Endothelial cell (in vitro differentiated cells): ENCODE measurements around the gene STAM. TPM values are rescaled to one million over a fixed set of nuclear protein-coding genes. Genes with fewer than 3 reads are reported as not detected.

ENCODE experiments used
- DNase-seq: peaks from one replicate; pipeline ENCODE4 v3.0.0; 2021; ENCODE audit warnings: low spot score
- H3K27ac Mint-ChIP-seq: one replicate; pipeline ENCODE4 v1.8.0; 2021; ENCODE audit warnings: mixed read lengths, inconsistent platforms; ENCODE audit not compliant: unreplicated experiment
- H3K27me3 Mint-ChIP-seq: one replicate; pipeline ENCODE4 v1.8.0; 2021; ENCODE audit warnings: mild to moderate bottlenecking, moderate library complexity, mixed read lengths, inconsistent platforms; ENCODE audit not compliant: unreplicated experiment
- H3K36me3 Mint-ChIP-seq: one replicate; pipeline ENCODE4 v1.8.0; 2021; ENCODE audit warnings: mild to moderate bottlenecking, low read depth, mixed read lengths, inconsistent platforms; ENCODE audit not compliant: unreplicated experiment
- H3K4me1 Mint-ChIP-seq: one replicate; pipeline ENCODE4 v1.8.0; 2021; ENCODE audit warnings: mild to moderate bottlenecking, mixed read lengths, inconsistent platforms; ENCODE audit not compliant: unreplicated experiment
- H3K4me3 Mint-ChIP-seq: one replicate; pipeline ENCODE4 v1.8.0; 2021; ENCODE audit warnings: mild to moderate bottlenecking, mixed read lengths, inconsistent platforms; ENCODE audit not compliant: unreplicated experiment
- H3K9me3 Mint-ChIP-seq: one replicate; pipeline ENCODE4 v1.8.0; 2021; ENCODE audit warnings: mixed read lengths, inconsistent platforms; ENCODE audit not compliant: unreplicated experiment
- total RNA-seq: library from RNA; stranded (reverse); fragmentation: NEBNext Ultra II Directional; extraction: Animal tissue kit (Norgen Biotek cat#: 25700); gene quantifications from one replicate; pipeline ENCODE4 v1.2.1, GENCODE V29; 2021; ENCODE audit not compliant: unreplicated experiment
- TF ChIP-seq, protein P1 (sequence below): fragments of 200-600 bp; sonication (generic); IDR thresholded peaks from one replicate; pipeline ENCODE4 v1.5.0; 2021; ENCODE audit warnings: antibody characterized with exemption; ENCODE audit not compliant: unreplicated experiment

The STAM gene
- total RNA-seq, 1 donor from 2014 or later: 22.0 TPM

DNA sequence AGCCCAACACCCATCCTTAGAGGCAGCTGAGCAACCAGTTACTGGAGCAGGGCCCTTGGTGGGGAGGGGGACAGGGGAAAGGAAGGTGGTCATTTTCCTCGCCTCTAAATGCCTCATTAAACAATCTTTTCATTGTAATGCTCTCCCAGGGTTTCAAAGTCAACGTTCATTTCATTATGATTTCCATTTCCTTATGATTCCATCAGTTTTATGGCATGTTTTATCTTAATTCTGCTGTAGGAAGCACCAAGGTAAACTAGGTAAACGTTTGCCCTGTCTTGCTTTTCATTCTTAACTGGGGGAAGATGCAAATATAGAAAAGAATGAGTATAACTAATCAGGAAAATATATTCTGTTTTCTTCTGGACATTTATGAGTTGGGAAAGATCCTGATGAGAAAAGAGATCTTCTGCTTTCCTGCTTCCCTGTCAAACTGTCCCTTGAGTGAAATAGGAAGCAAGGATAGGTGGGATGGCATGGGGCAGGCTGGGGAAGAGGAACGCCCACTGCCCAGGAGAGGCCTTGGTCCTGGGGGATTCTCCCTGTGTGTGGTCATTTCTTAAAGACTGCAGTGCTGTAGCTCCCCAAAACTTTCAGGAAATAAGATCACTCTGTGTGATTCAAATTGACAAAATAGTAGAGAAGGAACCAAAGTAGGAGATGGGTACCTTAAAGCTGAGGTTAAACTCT is 87.5 kb downstream of the STAM start:
- Mint-ChIP-seq H3K4me3 (no peak overlapping the region), H3K36me3 (peaks cover 3% of the 10 kb centered on the region), H3K4me1 (peaks cover 11% of the 10 kb centered on the region), H3K9me3 (no peaks in the 10 kb centered on the region), H3K27ac (no peak overlapping the region), H3K27me3 (no peaks in the 10 kb centered on the region)
- TF ChIP-seq, protein P1, sequence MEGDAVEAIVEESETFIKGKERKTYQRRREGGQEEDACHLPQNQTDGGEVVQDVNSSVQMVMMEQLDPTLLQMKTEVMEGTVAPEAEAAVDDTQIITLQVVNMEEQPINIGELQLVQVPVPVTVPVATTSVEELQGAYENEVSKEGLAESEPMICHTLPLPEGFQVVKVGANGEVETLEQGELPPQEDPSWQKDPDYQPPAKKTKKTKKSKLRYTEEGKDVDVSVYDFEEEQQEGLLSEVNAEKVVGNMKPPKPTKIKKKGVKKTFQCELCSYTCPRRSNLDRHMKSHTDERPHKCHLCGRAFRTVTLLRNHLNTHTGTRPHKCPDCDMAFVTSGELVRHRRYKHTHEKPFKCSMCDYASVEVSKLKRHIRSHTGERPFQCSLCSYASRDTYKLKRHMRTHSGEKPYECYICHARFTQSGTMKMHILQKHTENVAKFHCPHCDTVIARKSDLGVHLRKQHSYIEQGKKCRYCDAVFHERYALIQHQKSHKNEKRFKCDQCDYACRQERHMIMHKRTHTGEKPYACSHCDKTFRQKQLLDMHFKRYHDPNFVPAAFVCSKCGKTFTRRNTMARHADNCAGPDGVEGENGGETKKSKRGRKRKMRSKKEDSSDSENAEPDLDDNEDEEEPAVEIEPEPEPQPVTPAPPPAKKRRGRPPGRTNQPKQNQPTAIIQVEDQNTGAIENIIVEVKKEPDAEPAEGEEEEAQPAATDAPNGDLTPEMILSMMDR: no peak
- no peak for DNase-seq

DNA sequence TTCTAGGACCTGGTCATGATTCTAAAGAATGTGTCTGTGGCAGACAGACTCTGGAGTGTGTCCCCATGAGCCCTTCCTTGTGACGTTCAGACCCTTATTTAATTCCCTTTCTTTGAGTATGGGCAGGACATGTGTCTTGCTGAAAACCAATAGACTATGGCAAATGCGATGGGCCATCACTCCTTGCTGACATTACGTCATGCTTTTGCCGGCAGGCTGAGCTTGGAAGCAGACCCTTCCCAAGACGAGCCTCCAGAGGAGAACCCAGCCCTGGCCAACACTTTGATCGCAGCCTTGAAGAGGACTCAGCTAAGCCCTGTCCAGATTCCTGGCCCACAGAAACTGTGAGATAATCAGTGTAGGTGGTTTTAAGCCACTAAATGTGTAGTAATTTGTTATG is 89.7 kb downstream of the STAM start:
- Mint-ChIP-seq H3K4me1 (peaks cover 11% of the 10 kb centered on the region), H3K27me3 (no peaks in the 10 kb centered on the region), H3K27ac (no peak overlapping the region), H3K36me3 (peaks cover 3% of the 10 kb centered on the region), H3K9me3 (no peaks in the 10 kb centered on the region), H3K4me3 (no peak overlapping the region)
- TF ChIP-seq, protein P1: no peak
- DNase-seq: no peak

DNA sequence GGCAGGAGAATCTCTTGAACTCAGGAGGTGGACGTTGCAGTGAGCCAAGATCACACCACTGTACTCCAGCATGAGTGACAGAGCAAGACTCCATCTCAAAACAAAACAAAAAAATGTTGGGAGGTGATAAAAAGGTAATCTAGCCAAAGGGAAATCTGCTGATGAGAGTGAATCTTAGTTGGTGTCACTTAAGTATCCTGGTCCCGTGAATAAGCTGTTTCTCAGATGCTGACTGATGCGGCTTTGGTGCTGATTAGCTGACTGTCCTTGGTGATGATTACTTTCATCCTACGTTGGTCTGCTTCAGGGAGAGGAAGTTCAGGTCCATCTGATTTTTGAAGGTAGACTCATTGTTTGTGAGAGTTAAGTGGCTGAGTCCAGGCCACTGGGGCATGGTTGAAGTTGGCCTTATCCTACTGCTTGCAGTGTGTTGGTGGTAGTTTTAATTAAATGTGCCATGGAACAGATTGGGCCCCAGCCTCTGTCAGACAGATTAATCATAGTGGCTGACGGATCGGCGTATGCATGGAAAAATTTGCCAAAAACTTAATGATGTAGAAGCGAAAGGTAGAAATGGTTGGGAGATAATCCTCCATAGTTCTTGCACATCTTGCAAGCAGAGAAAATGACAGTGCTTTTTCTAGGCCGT is 90.6 kb downstream of the STAM start:
- H3K36me3 Mint-ChIP-seq: peaks cover 3% of the 10 kb centered on the region
- TF ChIP-seq, protein P1: no peak
- H3K4me1 Mint-ChIP-seq: peaks cover 11% of the 10 kb centered on the region
- H3K27ac Mint-ChIP-seq: no peak overlapping the region
- H3K9me3 Mint-ChIP-seq: no peaks in the 10 kb centered on the region
- H3K4me3 Mint-ChIP-seq: no peak overlapping the region
- no peak for DNase-seq
- no peaks in the 10 kb centered on the region for H3K27me3 Mint-ChIP-seq

DNA sequence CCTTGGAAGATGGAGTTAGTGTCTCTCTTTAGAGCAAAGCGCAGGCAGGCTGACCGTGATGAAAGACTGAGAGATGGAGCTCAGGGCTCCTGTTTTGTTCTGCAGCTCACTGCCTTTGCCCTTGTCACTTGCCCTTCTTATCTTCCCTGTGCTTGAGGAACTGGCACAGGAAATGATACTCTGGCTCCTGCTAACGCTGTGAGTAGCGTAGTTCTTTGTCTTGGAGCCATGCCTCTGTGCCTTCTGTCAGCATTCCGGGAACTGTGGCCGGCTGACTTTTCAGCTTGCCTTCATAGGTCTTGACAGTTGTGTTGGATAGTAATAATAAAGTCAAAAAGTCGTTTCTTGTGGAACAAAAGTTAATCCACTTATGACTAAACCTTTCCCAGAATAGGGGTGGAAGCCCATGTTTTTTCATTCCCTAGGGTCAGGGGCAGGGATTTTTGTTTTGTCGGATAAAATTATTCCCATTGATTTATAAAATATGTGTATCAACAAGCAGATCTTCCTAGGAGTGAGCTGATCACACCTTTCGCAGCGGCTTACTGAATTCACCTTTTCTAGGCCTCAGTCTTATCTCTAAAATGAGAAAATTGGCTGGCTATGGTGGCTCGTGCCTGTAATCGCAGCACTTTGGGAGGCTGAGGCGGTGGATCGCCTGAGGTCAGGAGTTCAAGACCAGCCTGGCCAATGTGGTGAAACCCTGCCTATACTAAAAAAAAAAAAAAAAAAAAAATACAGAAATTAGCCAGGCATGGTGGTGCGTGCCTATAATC is 91.4 kb downstream of the STAM start:
- peak; percentile 23 for DNase-seq
- Mint-ChIP-seq H3K27me3 (no peaks in the 10 kb centered on the region), H3K9me3 (no peaks in the 10 kb centered on the region), H3K4me1 (peaks cover 11% of the 10 kb centered on the region), H3K27ac (peak overlapping the region; percentile 16), H3K4me3 (no peak overlapping the region), H3K36me3 (peaks cover 3% of the 10 kb centered on the region)
- TF ChIP-seq, protein P1: no peak

DNA sequence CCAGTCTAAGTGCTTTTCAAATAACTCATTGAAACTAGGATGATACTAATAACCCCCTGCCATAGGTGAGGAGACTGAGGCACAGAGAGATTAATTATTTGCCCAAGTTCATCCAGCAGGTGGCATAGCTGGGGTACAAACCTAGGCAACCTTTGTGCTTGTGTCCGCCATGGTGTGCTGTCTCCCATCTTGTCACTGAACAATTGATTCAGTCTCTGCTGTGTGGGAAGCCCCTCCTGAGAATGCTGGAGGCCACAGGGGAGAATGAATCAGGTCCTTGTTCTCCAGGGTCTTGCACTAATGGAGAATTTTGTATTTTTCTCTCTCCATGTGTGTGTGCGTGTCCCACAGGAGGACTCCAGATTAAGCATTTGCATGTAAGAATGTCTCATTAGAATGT is 92.3 kb downstream of the STAM start:
- no peak overlapping the region for H3K27ac Mint-ChIP-seq
- no peak for DNase-seq
- H3K9me3 Mint-ChIP-seq: no peaks in the 10 kb centered on the region
- TF ChIP-seq, protein P1: no peak
- peaks cover 11% of the 10 kb centered on the region for H3K4me1 Mint-ChIP-seq
- H3K4me3 Mint-ChIP-seq: no peak overlapping the region
- no peaks in the 10 kb centered on the region for H3K27me3 Mint-ChIP-seq
- H3K36me3 Mint-ChIP-seq: peaks cover 3% of the 10 kb centered on the region
